ENCODE results near the gene PCDH15. TPM values are rescaled to one million over a fixed set of nuclear protein-coding genes. Genes with fewer than 3 reads are reported as not detected.

Gene PCDH15
- total RNA-seq, 2 donors from 2014 or later, result 1.1 TPM; not detected in 1

- no peaks in the 10 kb centered on the region for H3K9me3 ChIP-seq
- no peaks in the 10 kb centered on the region for H3K4me1 ChIP-seq (replicated peaks)
- TF ChIP-seq CTCF (IDR thresholded peaks at IDR 0.05), result no peak
- TF ChIP-seq POLR2A (IDR thresholded peaks at IDR 0.05), result no peak
- no peak for TF ChIP-seq POLR2AphosphoS5 (IDR thresholded peaks at IDR 0.05)
- no peaks in the 10 kb centered on the region for H3K36me3 ChIP-seq
- no peak overlapping the region for H3K27ac ChIP-seq
- no peak overlapping the region for H3K4me3 ChIP-seq
- DNase-seq (ENCODE audit: low spot score), result no peak
- WGBS, result 81% methylated on average over 8 of the region's 8 CpGs
- intact Hi-C loops (cut with DNase I), result no loop called here
- no peaks in the 10 kb centered on the region for H3K27me3 ChIP-seq (replicated peaks; ENCODE audit: insufficient read depth)
Observed at GRCh38 chr10:53808677-53809372, 992.2 kb downstream of the PCDH15 start.

GRCh38 chr10:53786236-53786900 is 1014.7 kb downstream of the PCDH15 start:
- 77% methylated on average over 8 of the region's 8 CpGs for WGBS
- no peak overlapping the region for H3K4me3 ChIP-seq
- no peaks in the 10 kb centered on the region for H3K27me3 ChIP-seq (replicated peaks; ENCODE audit: insufficient read depth)
- intact Hi-C loops (cut with DNase I), result no loop called here
- TF ChIP-seq POLR2A (IDR thresholded peaks at IDR 0.05), result no peak
- no peak for TF ChIP-seq POLR2AphosphoS5 (IDR thresholded peaks at IDR 0.05)
- no peak for TF ChIP-seq CTCF (IDR thresholded peaks at IDR 0.05)
- no peaks in the 10 kb centered on the region for H3K4me1 ChIP-seq (replicated peaks)
- no peak overlapping the region for H3K27ac ChIP-seq
- no peaks in the 10 kb centered on the region for H3K36me3 ChIP-seq
- DNase-seq (ENCODE audit: low spot score), result no peak
- no peaks in the 10 kb centered on the region for H3K9me3 ChIP-seq

GRCh38 chr10:53771701-53772100 is 1029.3 kb downstream of the PCDH15 start:
- intact Hi-C loops (cut with DNase I), result no loop called here
- no peak for TF ChIP-seq CTCF (IDR thresholded peaks at IDR 0.05)
- no peak for TF ChIP-seq POLR2A (IDR thresholded peaks at IDR 0.05)
- no peak for TF ChIP-seq POLR2AphosphoS5 (IDR thresholded peaks at IDR 0.05)
- Histone ChIP-seq H3K36me3 (no peaks in the 10 kb centered on the region), H3K27ac (no peak overlapping the region), H3K4me1 (replicated peaks) (no peaks in the 10 kb centered on the region), H3K9me3 (no peaks in the 10 kb centered on the region), H3K27me3 (replicated peaks; ENCODE audit: insufficient read depth) (no peaks in the 10 kb centered on the region), H3K4me3 (no peak overlapping the region)
- DNase-seq (ENCODE audit: low spot score), result no peak
- WGBS, result 50% methylated on average over 10 of the region's 10 CpGs

GRCh38 chr10:53770903-53771302 is 1030.1 kb downstream of the PCDH15 start:
- no peaks in the 10 kb centered on the region for H3K4me1 ChIP-seq (replicated peaks)
- TF ChIP-seq POLR2A (IDR thresholded peaks at IDR 0.05), result no peak
- TF ChIP-seq CTCF (IDR thresholded peaks at IDR 0.05), result no peak
- TF ChIP-seq POLR2AphosphoS5 (IDR thresholded peaks at IDR 0.05), result no peak
- no peak for DNase-seq (ENCODE audit: low spot score)
- intact Hi-C loops (cut with DNase I), result no loop called here
- H3K4me3 ChIP-seq, result no peak overlapping the region
- H3K9me3 ChIP-seq, result no peaks in the 10 kb centered on the region
- 46% methylated on average over 6 of the region's 6 CpGs for WGBS
- no peaks in the 10 kb centered on the region for H3K36me3 ChIP-seq
- H3K27ac ChIP-seq, result no peak overlapping the region
- H3K27me3 ChIP-seq (replicated peaks; ENCODE audit: insufficient read depth), result no peaks in the 10 kb centered on the region

- no peaks in the 10 kb centered on the region for H3K27me3 ChIP-seq (replicated peaks; ENCODE audit: insufficient read depth)
- WGBS, result 77% methylated on average over 1 of the region's 1 CpG
- no peak for DNase-seq (ENCODE audit: low spot score)
- H3K9me3 ChIP-seq, result no peaks in the 10 kb centered on the region
- H3K4me1 ChIP-seq (replicated peaks), result no peaks in the 10 kb centered on the region
- no peak overlapping the region for H3K27ac ChIP-seq
- no peak for TF ChIP-seq POLR2A (IDR thresholded peaks at IDR 0.05)
- TF ChIP-seq POLR2AphosphoS5 (IDR thresholded peaks at IDR 0.05), result no peak
- no peak for TF ChIP-seq CTCF (IDR thresholded peaks at IDR 0.05)
- H3K36me3 ChIP-seq, result no peaks in the 10 kb centered on the region
- no peak overlapping the region for H3K4me3 ChIP-seq
- intact Hi-C loops (cut with DNase I), result no loop called here
Observed at GRCh38 chr10:53765311-53765710, 1035.7 kb downstream of the PCDH15 start.

All from prostate gland (tissue), 2 donors.